HFFc6 (cell line): Measurements from ENCODE around the gene UGT3A1. TPM values are rescaled to one million over a fixed set of nuclear protein-coding genes. Genes with fewer than 3 reads are reported as not detected.
"Not testable (repeated sequence)": the region's sequence is repeated elsewhere in the genome, so short reads cannot be mapped to it uniquely, and the experiment has no call there.

Experiments
- DNase-seq: peaks from one replicate; pipeline ENCODE4 v3.0.0-alpha.2; 2018
- H3K27ac Mint-ChIP-seq: 2 replicates; pipeline ENCODE4 v1.8.0; 2020; ENCODE audit warnings: mild to moderate bottlenecking, mixed read lengths
- H3K27me3 Mint-ChIP-seq: 2 replicates; pipeline ENCODE4 v1.8.0; 2021; ENCODE audit warnings: mild to moderate bottlenecking, moderate library complexity, mixed read lengths; ENCODE audit not compliant: insufficient read depth
- H3K36me3 Mint-ChIP-seq: 2 replicates; pipeline ENCODE4 v1.8.0; 2021; ENCODE audit warnings: low read depth, mixed read lengths
- H3K4me1 Mint-ChIP-seq: 2 replicates; pipeline ENCODE4 v1.8.0; 2020; ENCODE audit warnings: low read depth, mixed read lengths
- H3K4me3 Mint-ChIP-seq: 2 replicates; pipeline ENCODE4 v1.8.0; 2020; ENCODE audit warnings: mild to moderate bottlenecking, moderate library complexity, mixed read lengths
- H3K9me3 Mint-ChIP-seq: 2 replicates; pipeline ENCODE4 v1.8.0; 2020; ENCODE audit warnings: mild to moderate bottlenecking, mixed read lengths
- total RNA-seq, 6 experiments: library from RNA; stranded (reverse); fragmentation: NEBNext Ultra II Directional; extraction: Animal tissue kit (Norgen Biotek cat#: 25700); gene quantifications; 2 replicates in 1 of 6; 3 replicates in 5 of 6; pipeline ENCODE4 v1.2.3, GENCODE V29; 2021
- TF ChIP-seq, protein P1 (sequence below): fragments of 200-600 bp; sonication (generic); IDR thresholded peaks from 2 replicates; pipeline ENCODE4 v1.5.0; 2021; ENCODE audit warnings: antibody characterized with exemption, mild to moderate bottlenecking

The UGT3A1 gene
- total RNA-seq, 6 experiments from 2014 or later, result not detected

DNA sequence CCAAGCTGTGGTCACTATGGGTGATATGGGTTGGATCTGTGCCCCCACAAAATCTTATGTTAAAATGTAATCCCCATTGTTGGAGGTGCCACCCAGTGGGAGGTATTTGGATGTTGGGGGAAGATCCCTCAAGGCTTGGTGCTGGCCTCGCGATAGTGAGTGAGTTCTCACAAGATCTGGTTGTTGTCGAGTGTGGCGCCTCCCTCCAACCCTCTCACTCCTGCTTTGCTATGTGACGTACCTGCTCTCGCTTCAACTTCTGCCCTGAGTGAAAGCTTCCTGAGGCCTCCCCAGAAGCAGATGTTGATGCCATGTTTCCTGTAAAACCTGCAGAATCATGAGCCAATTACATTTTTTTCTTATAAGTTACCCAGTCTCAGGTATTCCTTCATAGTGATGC, 40.0 kb upstream of the UGT3A1 start:
- Mint-ChIP-seq H3K27me3 (peaks cover 10% of the 10 kb centered on the region), H3K36me3 (no peaks in the 10 kb centered on the region), H3K9me3 (no peaks in the 10 kb centered on the region), H3K4me3 (no peak overlapping the region), H3K4me1 (no peaks in the 10 kb centered on the region), H3K27ac (no peak overlapping the region)
- no peak for DNase-seq
- TF ChIP-seq, protein P1, sequence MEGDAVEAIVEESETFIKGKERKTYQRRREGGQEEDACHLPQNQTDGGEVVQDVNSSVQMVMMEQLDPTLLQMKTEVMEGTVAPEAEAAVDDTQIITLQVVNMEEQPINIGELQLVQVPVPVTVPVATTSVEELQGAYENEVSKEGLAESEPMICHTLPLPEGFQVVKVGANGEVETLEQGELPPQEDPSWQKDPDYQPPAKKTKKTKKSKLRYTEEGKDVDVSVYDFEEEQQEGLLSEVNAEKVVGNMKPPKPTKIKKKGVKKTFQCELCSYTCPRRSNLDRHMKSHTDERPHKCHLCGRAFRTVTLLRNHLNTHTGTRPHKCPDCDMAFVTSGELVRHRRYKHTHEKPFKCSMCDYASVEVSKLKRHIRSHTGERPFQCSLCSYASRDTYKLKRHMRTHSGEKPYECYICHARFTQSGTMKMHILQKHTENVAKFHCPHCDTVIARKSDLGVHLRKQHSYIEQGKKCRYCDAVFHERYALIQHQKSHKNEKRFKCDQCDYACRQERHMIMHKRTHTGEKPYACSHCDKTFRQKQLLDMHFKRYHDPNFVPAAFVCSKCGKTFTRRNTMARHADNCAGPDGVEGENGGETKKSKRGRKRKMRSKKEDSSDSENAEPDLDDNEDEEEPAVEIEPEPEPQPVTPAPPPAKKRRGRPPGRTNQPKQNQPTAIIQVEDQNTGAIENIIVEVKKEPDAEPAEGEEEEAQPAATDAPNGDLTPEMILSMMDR, result no peak

DNA sequence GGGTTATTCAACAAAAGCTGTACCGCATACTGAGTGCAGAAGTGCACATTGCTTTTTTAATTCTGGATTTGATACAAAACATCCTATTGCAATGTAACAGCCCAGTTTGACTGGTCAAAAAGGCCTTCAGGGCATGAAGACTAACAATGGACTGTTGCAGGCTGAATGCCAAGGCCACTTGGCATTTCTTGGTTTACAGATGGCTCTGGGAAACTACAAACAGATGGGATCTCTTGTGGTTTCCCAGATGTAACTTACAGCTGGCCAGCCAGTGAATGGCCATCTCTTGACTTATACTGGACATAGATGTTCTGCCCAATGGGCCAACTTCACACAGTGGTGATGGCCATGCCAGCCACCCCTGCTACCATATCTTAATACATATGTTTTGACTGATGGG, 38.7 kb upstream of the UGT3A1 start:
- TF ChIP-seq, protein P1, result no peak
- H3K9me3 Mint-ChIP-seq, result no peaks in the 10 kb centered on the region
- DNase-seq, result no peak
- H3K27ac Mint-ChIP-seq, result no peak overlapping the region
- H3K36me3 Mint-ChIP-seq, result no peaks in the 10 kb centered on the region
- no peaks in the 10 kb centered on the region for H3K4me1 Mint-ChIP-seq
- H3K4me3 Mint-ChIP-seq, result no peak overlapping the region
- H3K27me3 Mint-ChIP-seq, result peaks cover 10% of the 10 kb centered on the region

DNA sequence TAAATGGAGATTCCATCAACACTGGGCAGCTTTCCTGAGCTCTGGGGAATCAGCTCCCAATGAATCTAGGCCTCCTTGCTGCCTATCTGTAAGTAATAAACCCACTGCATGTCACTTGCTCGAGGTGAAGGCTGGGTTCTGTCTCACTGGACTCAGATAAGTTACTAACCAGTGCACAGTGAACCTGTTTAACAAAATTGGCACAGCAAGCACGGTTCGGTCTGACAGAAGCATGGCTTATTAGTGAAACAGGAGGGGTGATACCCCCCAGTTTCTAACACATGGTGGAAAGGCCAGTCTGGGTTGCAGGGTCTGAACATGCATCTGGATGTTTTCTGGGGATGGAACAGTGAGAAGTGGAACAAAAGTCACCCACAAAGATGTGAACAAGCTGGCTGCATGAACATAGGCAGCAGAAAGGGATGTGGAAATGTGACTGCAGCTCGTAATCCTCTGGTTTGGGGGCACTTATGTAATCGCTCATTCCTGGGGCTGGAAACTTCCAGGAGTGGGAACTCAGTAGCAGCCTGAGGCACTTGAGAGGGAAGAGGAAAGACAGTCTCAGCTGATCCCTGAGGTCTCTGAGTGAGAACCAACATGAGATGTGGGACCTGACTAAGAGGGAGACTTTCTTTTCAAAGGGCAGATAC, 37.8 kb upstream of the UGT3A1 start:
- Mint-ChIP-seq H3K4me3 (no peak overlapping the region), H3K4me1 (no peaks in the 10 kb centered on the region), H3K27ac (no peak overlapping the region), H3K27me3 (peaks cover 7% of the 10 kb centered on the region), H3K9me3 (no peaks in the 10 kb centered on the region), H3K36me3 (no peaks in the 10 kb centered on the region)
- no peak for DNase-seq
- TF ChIP-seq, protein P1, result no peak

DNA sequence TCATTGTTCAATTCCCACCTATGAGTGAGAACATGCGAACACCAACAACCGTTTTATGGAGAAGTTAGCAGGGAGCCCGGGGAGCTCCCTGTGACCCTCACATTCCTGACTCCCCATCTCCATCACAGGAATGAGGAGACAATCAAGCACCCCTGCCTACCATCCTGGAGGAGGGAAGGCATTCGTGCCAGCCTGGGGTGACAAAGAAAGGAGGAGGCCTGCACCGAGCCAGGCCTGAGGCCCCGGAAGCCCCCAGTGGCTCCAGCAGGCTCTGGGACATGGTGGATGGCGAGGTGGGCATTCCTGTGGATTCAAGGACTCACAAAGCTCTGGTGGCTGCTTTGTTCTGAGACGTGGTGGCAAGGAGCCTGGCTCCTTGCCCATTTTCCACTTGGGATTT, 36.5 kb upstream of the UGT3A1 start:
- TF ChIP-seq, protein P1, result no peak
- no peaks in the 10 kb centered on the region for H3K9me3 Mint-ChIP-seq
- peaks cover 7% of the 10 kb centered on the region for H3K27me3 Mint-ChIP-seq
- no peak overlapping the region for H3K27ac Mint-ChIP-seq
- no peak overlapping the region for H3K4me3 Mint-ChIP-seq
- DNase-seq, result no peak
- no peaks in the 10 kb centered on the region for H3K36me3 Mint-ChIP-seq
- H3K4me1 Mint-ChIP-seq, result no peaks in the 10 kb centered on the region; the same call in 1 of the 2 replicates

DNA sequence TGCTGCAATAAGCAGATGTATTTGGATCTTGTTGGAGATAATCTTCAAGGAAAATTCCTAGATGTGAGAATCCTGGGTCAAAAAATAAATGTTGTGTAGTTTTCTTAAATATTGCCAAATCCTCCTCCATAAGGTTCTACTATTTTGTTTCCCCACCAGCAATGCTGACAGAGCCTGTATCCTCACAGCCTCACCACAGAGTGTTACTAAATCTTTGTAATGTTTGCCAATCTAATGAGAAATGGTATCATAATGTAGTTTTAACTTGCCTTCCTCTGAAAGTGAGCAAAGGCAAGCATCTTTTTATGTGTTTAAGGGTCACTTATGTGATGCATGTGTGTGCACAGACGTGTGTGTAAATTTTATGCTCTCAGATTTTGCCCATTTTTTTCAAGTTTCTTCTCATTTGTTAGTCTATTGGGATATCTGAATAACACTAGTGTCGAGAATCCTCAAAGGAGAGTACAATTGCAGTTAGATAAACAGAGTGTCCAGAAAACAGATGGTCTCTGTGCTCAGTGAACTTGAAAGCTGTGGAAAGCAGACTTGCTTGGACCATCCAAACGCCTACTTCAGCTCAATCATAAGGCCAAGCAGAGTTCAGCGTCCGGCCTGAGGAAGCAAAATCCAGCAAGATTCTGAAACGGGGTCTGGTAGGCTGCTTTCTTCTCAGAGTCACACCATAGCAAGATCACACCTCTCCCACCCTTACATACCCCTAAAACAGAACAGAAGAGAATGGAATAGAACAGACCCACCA, 35.7 kb upstream of the UGT3A1 start:
- no peaks in the 10 kb centered on the region; the same call in 1 of the 2 replicates for H3K4me1 Mint-ChIP-seq
- peaks cover 7% of the 10 kb centered on the region for H3K27me3 Mint-ChIP-seq
- DNase-seq, result no peak
- TF ChIP-seq, protein P1, result no peak
- H3K4me3 Mint-ChIP-seq, result no peak overlapping the region
- no peaks in the 10 kb centered on the region for H3K36me3 Mint-ChIP-seq
- no peaks in the 10 kb centered on the region for H3K9me3 Mint-ChIP-seq
- H3K27ac Mint-ChIP-seq, result no peak overlapping the region

DNA sequence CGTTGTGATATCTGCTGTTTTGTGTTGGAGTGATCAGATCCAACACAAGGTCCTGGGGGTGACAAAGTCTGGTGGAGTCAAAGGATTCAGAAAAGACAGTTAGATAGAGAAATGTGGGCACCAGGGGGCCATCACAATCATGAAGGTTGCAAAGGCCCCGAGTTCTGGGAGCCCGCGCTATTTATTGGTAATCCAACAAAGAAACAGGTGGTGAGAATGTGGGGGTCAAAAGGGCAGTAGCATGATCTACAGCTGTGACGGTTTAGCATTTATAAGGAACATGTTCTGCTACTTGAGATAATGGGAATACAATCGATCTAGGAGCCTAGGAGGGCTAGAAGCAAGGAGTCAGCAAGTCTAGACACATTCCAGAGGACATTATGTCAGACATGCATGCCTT, 31.1 kb upstream of the UGT3A1 start:
- H3K4me3 Mint-ChIP-seq, H3K36me3 Mint-ChIP-seq, H3K27me3 Mint-ChIP-seq, H3K9me3 Mint-ChIP-seq, DNase-seq, H3K4me1 Mint-ChIP-seq, H3K27ac Mint-ChIP-seq: not testable (repeated sequence)

DNA sequence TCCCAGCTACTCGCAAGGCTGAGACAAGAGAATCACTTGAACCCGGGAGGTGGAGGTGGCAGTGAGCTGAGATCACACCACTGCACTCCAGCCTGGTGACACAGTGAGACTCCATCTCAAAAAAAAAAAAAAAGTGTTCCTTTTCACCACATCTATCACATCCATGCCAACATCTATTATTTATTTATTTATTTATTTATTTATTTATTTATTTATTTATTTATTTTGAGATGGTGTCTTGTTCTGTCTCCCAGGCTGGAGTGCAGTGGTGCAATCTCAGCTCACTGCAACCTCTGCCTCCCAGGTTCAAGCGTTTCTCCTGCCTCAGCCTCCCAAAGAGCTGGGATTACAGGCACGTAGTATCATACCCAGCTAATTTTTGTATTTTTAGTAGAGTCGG, 28.4 kb upstream of the UGT3A1 start:
- H3K27ac Mint-ChIP-seq, H3K27me3 Mint-ChIP-seq, H3K4me1 Mint-ChIP-seq, H3K9me3 Mint-ChIP-seq, H3K36me3 Mint-ChIP-seq, H3K4me3 Mint-ChIP-seq, DNase-seq: not testable (repeated sequence)
